CD4-positive, alpha-beta memory T cell (primary cell): ENCODE data around the gene EMC1. TPM values are rescaled to one million over a fixed set of nuclear protein-coding genes. Genes with fewer than 3 reads are reported as not detected.
"Not testable (repeated sequence)": the region's sequence is repeated elsewhere in the genome, so short reads cannot be mapped to it uniquely, and the experiment has no call there.

Experiments used
- CTCF ChIA-PET: fragments of 350-600 bp; sonication (Branson Sonifier 250); formaldehyde crosslinking; loops from one replicate; lab custom pipeline; 2021; ENCODE audit warnings: inconsistent platforms; ENCODE audit not compliant: partially characterized antibody; lab: Charles Lee
- POLR2A ChIA-PET: fragments of 350-600 bp; sonication (Branson Sonifier 250); formaldehyde crosslinking; loops from one replicate; lab custom pipeline; 2021; ENCODE audit not compliant: partially characterized antibody; lab: Charles Lee
- DNase-seq, 5 donors: peaks; one replicate each; pipeline versions ENCODE4 v3.0.0 to v3.0.0-alpha.2; 2020 to 2022; ENCODE audit warnings: mixed read lengths in 1 of 5
- H3K27ac ChIP-seq: one replicate; pipeline ENCODE4 v1.7.0; 2013; ENCODE audit warnings: low read depth, low read length
- H3K27me3 ChIP-seq: 2 replicates; pipeline ENCODE4 v1.7.0; 2013; ENCODE audit warnings: mild to moderate bottlenecking, low read length, moderate library complexity; ENCODE audit not compliant: insufficient read depth
- H3K36me3 ChIP-seq: 2 replicates; pipeline ENCODE4 v1.7.0; 2013; ENCODE audit warnings: mild to moderate bottlenecking, low read length, moderate library complexity; ENCODE audit not compliant: insufficient read depth
- H3K4me1 ChIP-seq: 2 replicates; pipeline ENCODE4 v1.7.0; 2013; ENCODE audit warnings: mild to moderate bottlenecking, low read length, moderate library complexity; ENCODE audit not compliant: insufficient read depth
- H3K4me3 ChIP-seq, 2 donors: one replicate each; pipeline ENCODE4 v1.7.0; 2013; ENCODE audit warnings: low read length in 2 of 2, mild to moderate bottlenecking in 1 of 2
- H3K9me3 ChIP-seq, 2 donors: one replicate each; pipeline ENCODE4 v1.7.0; 2013; ENCODE audit warnings: low read length in 2 of 2, control low read depth in 1 of 2; ENCODE audit not compliant: control insufficient read depth in 1 of 2
- H3K27ac Mint-ChIP-seq, 7 donors: one replicate each; pipeline ENCODE4 v1.8.0; 2020 to 2021; ENCODE audit warnings: mixed read lengths in 7 of 7, mild to moderate bottlenecking in 6 of 7, inconsistent platforms in 3 of 7, moderate library complexity in 3 of 7
- H3K27me3 Mint-ChIP-seq, 2 donors: one replicate each; pipeline ENCODE4 v1.8.0; 2020 to 2021; ENCODE audit warnings: mixed read lengths in 2 of 2
- H3K36me3 Mint-ChIP-seq, 2 donors: one replicate each; pipeline ENCODE4 v1.8.0; 2020 to 2021; ENCODE audit warnings: mixed read lengths in 2 of 2, inconsistent platforms in 1 of 2, mild to moderate bottlenecking in 1 of 2
- H3K4me1 Mint-ChIP-seq, 4 donors: one replicate each; pipeline ENCODE4 v1.8.0; 2020 to 2021; ENCODE audit warnings: mixed read lengths in 4 of 4, mild to moderate bottlenecking in 1 of 4
- H3K4me3 Mint-ChIP-seq, 8 donors: one replicate each; pipeline ENCODE4 v1.8.0; 2020 to 2021; ENCODE audit warnings: mixed read lengths in 8 of 8, mild to moderate bottlenecking in 7 of 8, moderate library complexity in 6 of 8, inconsistent platforms in 3 of 8
- H3K9me3 Mint-ChIP-seq, 8 donors: one replicate each; pipeline ENCODE4 v1.8.0; 2020 to 2021; ENCODE audit warnings: mixed read lengths in 8 of 8, mild to moderate bottlenecking in 5 of 8, inconsistent platforms in 3 of 8, moderate library complexity in 1 of 8
- intact Hi-C: fragments of 100-400 bp; cut with micrococcal nuclease; formaldehyde crosslinking; loops from one replicate; pipeline ENCODE4 v1.15.1; 2023
- polyA plus RNA-seq, 2 donors: library from polyadenylated mRNA; unstranded; fragments of 300-500 nt; fragmentation: Illumina TruSeq; gene quantifications; one replicate each; pipeline ENCODE4 v1.2.3, GENCODE V29; 2021
- total RNA-seq, 2 experiments: library from RNA; stranded (reverse); gene quantifications; one replicate each; pipeline ENCODE4 v1.2.3, GENCODE V29; 2021

EMC1 gene
- total RNA-seq (10 to 100 TPM; 34.7 to 35.3 TPM), polyA plus RNA-seq (10 to 100 TPM; 21.2 to 24.3 TPM)

GRCh38 chr1:19251305-19252196, at the start of gene EMC1, which contains the start of gene MRTO4:
EMC1 (minus strand) TSS chr1:19251524; CDS start chr1:19251509, 15 bp downstream.
MRTO4 (plus strand) TSS chr1:19251805; CDS start chr1:19251836, 31 bp downstream.
- Mint-ChIP-seq H3K9me3 (no peaks in the 10 kb centered on the region), H3K36me3 (peaks cover 1 to 20% of the 10 kb centered on the region in 2 donors), H3K4me3 (peak within 1 kb of the TSS; percentile 90 to 97 (median 94)), H3K27ac (peak within 1 kb of the TSS; percentile 92 to 96 (median 95)), H3K4me1 (peaks cover 15 to 42% (median 24%) of the 10 kb centered on the region in 4 donors), H3K27me3 (no peaks in the 10 kb centered on the region)
- ChIA-PET POLR2A (interaction anchor here (0.6 to 2.3 kb wide), 16 partner anchors 9 to 409 kb away, joined by 3 to 15 read pairs (median 5); partner anchors contain the start of genes AKR7A2, NBL1, SLC66A1 and UBR4), CTCF (interaction anchor here (0.8 to 1.5 kb wide), 3 partner anchors 9 to 411 kb away, joined by 3 to 4 read pairs (median 3); no protein-coding TSS in a partner anchor)
- peak within 1 kb of the TSS; percentile 87 to 96 for H3K4me3 ChIP-seq
- peak; percentile 88 to 95 (median 89) for DNase-seq
- H3K4me1 ChIP-seq: peaks cover 42% of the 10 kb centered on the region
- H3K27me3 ChIP-seq: no peaks in the 10 kb centered on the region
- peak within 1 kb of the TSS; percentile 89 for H3K27ac ChIP-seq
- H3K36me3 ChIP-seq: peaks cover 11% of the 10 kb centered on the region
- intact Hi-C loops: loop anchor here (1.0 to 5.0 kb wide), 3 partner anchors 41 to 236 kb away; partner anchors contain the start of genes AKR7A2, CAPZB, SLC66A1 and UBR4
- no peaks in the 10 kb centered on the region for H3K9me3 ChIP-seq

- H3K4me1 ChIP-seq: no peaks in the 10 kb centered on the region
- H3K36me3 Mint-ChIP-seq: peaks cover 25 to 26% of the 10 kb centered on the region in 2 donors
- no peaks in the 10 kb centered on the region for H3K27me3 Mint-ChIP-seq
- H3K4me3 Mint-ChIP-seq: no peak overlapping the region
- no peaks in the 10 kb centered on the region for H3K27me3 ChIP-seq
- no peak overlapping the region for H3K27ac ChIP-seq
- peaks cover 0 to 12% (median 6%) of the 10 kb centered on the region in 8 donors for H3K9me3 Mint-ChIP-seq
- H3K4me1 Mint-ChIP-seq: peaks cover 0 to 3% (median under 1%) of the 10 kb centered on the region in 4 donors
- POLR2A ChIA-PET: no interaction called here
- DNase-seq: no peak
- intact Hi-C loops: no loop called here
- H3K9me3 ChIP-seq: peaks cover 0 to 1% of the 10 kb centered on the region in 2 donors
- CTCF ChIA-PET: no interaction called here
- no peak overlapping the region for H3K27ac Mint-ChIP-seq
- no peak overlapping the region for H3K4me3 ChIP-seq
- H3K36me3 ChIP-seq: peaks cover 10% of the 10 kb centered on the region
Observed at GRCh38 chr1:19300211-19300610, 48.9 kb upstream of the EMC1 start.

GRCh38 chr1:19294638-19295037, 43.3 kb upstream of the EMC1 start:
- H3K27ac Mint-ChIP-seq: no peak overlapping the region
- POLR2A ChIA-PET: interaction anchor here (0.8 kb wide), 1 partner anchor 17 kb away, joined by 3 read pairs; the partner anchor contains the start of gene AKR7A2
- peaks cover 0 to 35% (median 18%) of the 10 kb centered on the region in 8 donors for H3K9me3 Mint-ChIP-seq
- Histone ChIP-seq H3K9me3 (peaks cover 0 to 10% of the 10 kb centered on the region in 2 donors), H3K27ac (no peak overlapping the region), H3K36me3 (no peaks in the 10 kb centered on the region), H3K4me3 (no peak overlapping the region), H3K4me1 (no peaks in the 10 kb centered on the region), H3K27me3 (no peaks in the 10 kb centered on the region)
- H3K27me3 Mint-ChIP-seq: no peaks in the 10 kb centered on the region
- CTCF ChIA-PET: no interaction called here
- H3K36me3 Mint-ChIP-seq: peaks cover 8 to 23% of the 10 kb centered on the region in 2 donors
- intact Hi-C loops: no loop called here
- no peak for DNase-seq
- H3K4me3 Mint-ChIP-seq: no peak overlapping the region
- H3K4me1 Mint-ChIP-seq: peaks cover 0 to 3% (median under 1%) of the 10 kb centered on the region in 4 donors

- no peaks in the 10 kb centered on the region for H3K27me3 ChIP-seq
- peak overlapping the region; percentile 7 to 76 (median 50) for H3K4me3 Mint-ChIP-seq
- ChIA-PET POLR2A (no interaction called here), CTCF (no interaction called here)
- H3K36me3 Mint-ChIP-seq: peaks cover 6 to 10% of the 10 kb centered on the region in 2 donors
- H3K36me3 ChIP-seq: no peaks in the 10 kb centered on the region
- H3K4me1 Mint-ChIP-seq: peaks cover 0 to 10% (median 1%) of the 10 kb centered on the region in 4 donors
- no peak for DNase-seq
- peak overlapping the region in 1 of 2 donors; percentile 35 for H3K4me3 ChIP-seq
- H3K27ac Mint-ChIP-seq: no peak overlapping the region
- no peak overlapping the region for H3K27ac ChIP-seq
- H3K9me3 Mint-ChIP-seq: peaks cover 0 to 17% (median 4%) of the 10 kb centered on the region in 8 donors
- H3K9me3 ChIP-seq: peaks cover 0 to under 1% of the 10 kb centered on the region in 2 donors
- intact Hi-C loops: no loop called here
- H3K4me1 ChIP-seq: peaks cover 6% of the 10 kb centered on the region
- peaks cover 0 to 4% of the 10 kb centered on the region in 2 donors for H3K27me3 Mint-ChIP-seq
Observed at GRCh38 chr1:19289244-19289643, 37.9 kb upstream of the EMC1 start.

GRCh38 chr1:19288324-19289241, 37.3 kb upstream of the EMC1 start, which contains the start of gene AKR7A3:
AKR7A3 (minus strand) TSS chr1:19288770; CDS start chr1:19288709, 61 bp downstream.
- POLR2A ChIA-PET, H3K27me3 Mint-ChIP-seq, CTCF ChIA-PET, H3K27ac ChIP-seq, H3K36me3 ChIP-seq, H3K27me3 ChIP-seq, H3K4me1 Mint-ChIP-seq, H3K36me3 Mint-ChIP-seq, H3K27ac Mint-ChIP-seq, intact Hi-C loops, H3K4me1 ChIP-seq, H3K9me3 ChIP-seq: not testable (repeated sequence)
- H3K4me3 ChIP-seq: peak within 1 kb of the TSS in 1 of 2 donors; percentile 35
- DNase-seq: peak; percentile 45 to 64 (median 54)
- Mint-ChIP-seq H3K9me3 (peaks cover 0 to 14% (median under 1%) of the 10 kb centered on the region in 8 donors), H3K4me3 (peak within 1 kb of the TSS; percentile 52 to 76 (median 64))

- ChIA-PET POLR2A (interaction anchor here (0.6 kb wide), 1 partner anchor 339 kb away, joined by 3 read pairs; no protein-coding TSS in a partner anchor), CTCF (no interaction called here)
- Mint-ChIP-seq H3K36me3 (peaks cover 3 to 8% of the 10 kb centered on the region in 2 donors), H3K27me3 (peaks cover 0 to 4% of the 10 kb centered on the region in 2 donors), H3K9me3 (peaks cover 0 to 6% (median 0%) of the 10 kb centered on the region in 8 donors), H3K4me1 (peaks cover 0 to 10% (median 1%) of the 10 kb centered on the region in 4 donors), H3K27ac (peak overlapping the region in 1 of 7 donors; percentile 75), H3K4me3 (peak overlapping the region; percentile 52 to 76 (median 64))
- Histone ChIP-seq H3K9me3 (no peaks in the 10 kb centered on the region), H3K36me3 (no peaks in the 10 kb centered on the region), H3K27me3 (no peaks in the 10 kb centered on the region), H3K4me1 (peaks cover 6% of the 10 kb centered on the region), H3K4me3 (no peak overlapping the region), H3K27ac (no peak overlapping the region)
- intact Hi-C loops: no loop called here
- no peak for DNase-seq
Observed at GRCh38 chr1:19287436-19288185, 36.3 kb upstream of the EMC1 start.
